Suppressor macrophage treated with lipopolysaccharide for 1 hour (primary cell): ENCODE results near the gene C19orf38.
"Not testable (repeated sequence)": the region's sequence is repeated elsewhere in the genome, so short reads cannot be mapped to it uniquely, and the experiment has no call there.

Experiments used
- DNase-seq, 3 donors: peaks; one replicate each; pipeline ENCODE4 v3.0.0-alpha.2; 2020 to 2022

The C19orf38 gene

DNA sequence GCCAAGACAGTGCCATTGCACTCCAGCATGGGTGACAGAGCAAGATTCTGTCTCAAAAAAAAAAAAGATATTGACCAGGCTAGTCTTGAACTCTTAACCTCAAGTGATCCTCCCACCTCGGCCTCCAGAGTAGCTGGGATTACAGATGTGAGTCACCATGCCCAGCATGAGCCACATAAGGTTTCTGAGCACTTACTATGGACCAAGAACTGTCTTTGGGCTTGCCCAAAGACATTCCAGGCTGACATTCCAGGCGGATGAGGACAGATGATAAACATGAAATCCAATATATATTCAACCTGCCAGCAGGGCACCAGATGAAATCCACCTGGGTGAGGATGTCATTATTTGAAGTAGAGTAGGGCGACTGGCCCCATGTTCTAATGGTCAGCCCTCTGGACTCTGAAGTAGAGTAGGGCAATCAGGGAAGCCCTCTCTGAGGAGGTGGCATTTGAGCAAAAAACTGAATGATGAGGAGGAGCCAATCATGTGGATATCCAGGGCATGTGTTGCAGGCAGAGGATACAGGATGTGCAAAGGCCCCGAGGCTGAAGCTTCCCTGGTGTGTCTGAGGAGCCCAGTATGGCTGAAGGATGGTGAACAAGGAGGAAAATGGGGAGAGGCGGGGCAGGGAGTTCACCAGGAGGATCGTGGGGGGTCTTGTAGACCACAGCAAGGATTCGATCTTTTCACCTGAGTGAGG is 4.0 kb downstream of the C19orf38 start:
- DNase-seq, result peak in 1 of 3 donors; percentile 31

DNA sequence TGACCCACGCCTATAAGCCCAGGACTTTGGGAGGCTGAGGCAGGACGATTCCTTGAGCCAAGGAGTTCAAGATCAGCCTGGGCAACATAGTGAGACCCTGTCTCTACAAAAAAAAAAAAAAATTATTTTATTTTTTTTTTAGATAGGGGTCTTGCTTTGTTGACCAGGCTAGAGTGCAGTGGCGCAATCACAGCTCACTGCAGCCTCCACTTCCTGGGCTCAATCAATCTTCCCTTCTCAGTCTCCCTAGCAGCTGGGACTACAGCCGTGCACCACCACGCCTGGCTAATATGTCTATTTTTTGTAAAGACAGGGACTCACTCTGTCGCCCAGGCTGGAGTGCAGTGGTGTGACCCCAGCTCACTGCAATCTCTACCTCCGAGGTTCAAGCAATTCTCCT is 4.7 kb downstream of the C19orf38 start:
- DNase-seq, result no peak

DNA sequence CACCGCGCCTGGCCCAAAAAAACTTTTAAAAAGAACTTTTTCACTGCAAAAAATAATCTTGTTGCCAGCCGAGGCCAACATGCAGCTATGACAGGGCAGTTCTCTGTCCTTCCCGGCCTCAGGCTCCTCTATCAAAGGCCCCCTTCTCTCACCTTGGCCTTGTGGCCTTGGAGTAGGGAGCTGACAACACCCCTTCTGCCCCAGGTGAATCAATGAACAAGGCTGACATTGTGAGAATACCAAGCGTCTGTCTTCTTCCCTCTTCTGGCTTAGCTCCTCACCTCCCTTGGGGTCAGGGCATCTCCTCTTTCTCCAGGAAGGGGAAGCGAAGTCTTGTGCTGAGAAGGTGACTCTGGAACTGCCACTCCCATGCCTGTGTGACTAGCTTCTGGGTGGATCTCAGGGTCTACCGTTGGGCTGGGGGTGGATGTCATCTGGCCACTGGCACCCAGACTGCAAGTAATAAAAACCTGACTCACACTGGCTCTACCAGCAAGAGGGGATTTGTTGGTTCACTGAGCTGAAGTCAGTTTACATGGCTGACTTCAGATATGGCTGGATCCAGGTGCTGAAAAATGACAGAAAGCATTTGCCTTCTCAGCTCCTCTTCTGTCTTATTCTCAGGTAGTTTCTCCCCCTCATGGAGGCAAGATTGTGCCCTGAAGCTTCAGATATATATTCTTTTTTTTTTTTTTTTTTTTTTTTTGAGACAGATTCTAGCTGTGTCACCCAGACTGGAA is 6.3 kb downstream of the C19orf38 start:
- DNase-seq, result peak; percentile 36 to 54 (median 47)

DNA sequence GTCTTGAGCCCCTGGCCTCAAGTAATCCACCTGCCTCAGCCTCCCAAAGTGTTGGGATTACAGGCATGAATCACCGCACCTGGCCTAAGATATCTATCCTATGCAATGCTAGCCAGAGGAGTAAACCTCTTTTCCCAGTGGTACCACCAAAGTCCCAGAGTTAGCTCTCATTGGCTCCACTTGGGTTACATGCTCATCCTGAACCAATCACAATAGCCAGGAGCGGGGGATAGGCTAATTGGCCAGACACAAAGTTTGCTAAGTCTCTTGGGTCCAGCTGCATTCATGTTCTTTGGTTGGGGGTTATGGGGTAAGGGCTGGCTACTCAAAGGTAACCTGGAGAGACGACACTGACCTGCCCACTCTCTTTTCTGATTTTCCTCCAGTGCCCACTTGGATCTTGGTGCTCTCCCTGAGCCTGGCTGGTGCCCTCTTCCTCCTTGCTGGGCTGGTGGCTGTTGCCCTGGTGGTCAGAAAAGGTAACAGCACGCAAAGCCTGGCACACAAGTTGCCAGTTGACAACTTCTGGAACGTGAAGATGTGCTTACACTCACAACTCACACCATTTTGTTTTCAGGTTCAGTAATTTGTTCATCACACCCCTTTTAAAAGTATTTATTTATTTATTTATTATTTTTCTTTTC is 7.8 kb downstream of the C19orf38 start:
- DNase-seq, result peak; percentile 52 to 73 (median 63)

DNA sequence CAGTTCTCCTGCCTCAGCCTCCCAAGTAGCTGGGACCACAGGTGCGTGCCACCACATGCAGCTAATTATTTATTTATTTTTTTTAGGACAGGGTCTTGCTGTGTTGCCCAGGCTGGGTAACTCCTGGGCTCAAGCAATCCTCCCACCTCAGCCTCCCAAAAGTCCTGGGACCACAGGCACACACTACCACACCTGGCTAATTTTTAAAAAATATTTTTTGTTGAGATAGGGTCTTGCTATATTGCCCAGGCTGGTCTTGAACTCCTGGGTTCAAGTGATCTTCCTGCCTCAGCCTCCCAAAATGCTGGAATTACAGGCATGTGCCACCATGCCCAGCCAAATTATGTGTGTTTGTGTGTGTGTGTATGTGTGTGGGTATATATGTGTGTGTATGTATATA is 8.7 kb downstream of the C19orf38 start:
- DNase-seq, result not testable (repeated sequence)

GRCh38 chr19:10858204-10858828 is 10.1 kb downstream of the C19orf38 start:
- peak; percentile 47 to 62 (median 49) for DNase-seq

DNA sequence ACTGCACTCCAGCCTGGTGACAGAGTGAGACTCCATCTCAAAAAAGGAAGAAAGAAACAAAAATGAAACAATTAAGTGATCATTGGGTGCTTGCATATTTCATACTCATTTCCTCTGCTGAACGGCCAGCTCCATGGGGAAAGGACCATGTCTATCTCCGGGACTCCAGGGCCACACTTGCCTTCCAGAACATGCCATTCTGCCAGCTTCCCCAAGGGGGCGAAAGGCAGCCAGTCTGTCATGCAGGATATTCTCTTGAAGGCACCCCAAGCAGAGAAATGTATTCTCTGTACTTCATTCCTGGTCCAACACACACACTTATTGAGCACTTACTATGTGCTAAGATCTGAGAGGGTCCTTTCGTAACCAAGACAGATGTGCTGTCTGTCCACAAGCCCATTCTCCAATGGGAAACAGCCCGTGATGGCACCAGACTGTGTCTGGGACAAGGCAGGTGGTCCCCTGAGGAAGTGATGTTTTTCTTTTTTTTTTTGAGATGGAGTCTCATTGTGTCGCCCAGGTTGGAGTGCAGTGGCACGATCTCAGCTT is 13.0 kb downstream of the C19orf38 start:
- peak; percentile 82 to 88 (median 85) for DNase-seq

DNA sequence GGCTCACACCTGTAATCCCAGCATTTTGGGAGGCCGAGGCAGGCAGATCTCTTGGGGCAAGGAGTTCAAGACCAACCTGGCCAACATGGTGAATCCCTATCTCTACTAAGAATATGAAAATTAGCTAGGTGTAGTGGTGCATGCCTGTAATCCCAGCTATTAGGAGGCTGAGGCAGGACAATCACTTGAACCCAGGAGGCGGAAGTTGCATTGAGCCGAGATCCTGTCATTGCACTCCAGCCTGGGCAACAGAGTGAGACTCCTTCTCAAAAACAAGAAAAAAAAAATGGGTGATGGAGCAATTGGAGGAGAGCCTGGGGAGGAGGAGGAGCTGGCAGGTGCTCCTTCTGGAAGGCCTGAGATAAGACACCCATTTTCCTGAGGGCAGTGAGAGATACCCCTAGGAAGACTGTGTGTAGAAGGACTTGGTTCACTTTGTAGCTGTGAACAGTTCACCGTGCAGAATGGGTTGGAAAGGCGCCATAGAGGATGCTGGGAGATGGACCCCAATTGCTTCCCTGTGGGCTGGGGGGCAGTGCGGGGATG is 14.4 kb downstream of the C19orf38 start:
- DNase-seq, result no peak

DNA sequence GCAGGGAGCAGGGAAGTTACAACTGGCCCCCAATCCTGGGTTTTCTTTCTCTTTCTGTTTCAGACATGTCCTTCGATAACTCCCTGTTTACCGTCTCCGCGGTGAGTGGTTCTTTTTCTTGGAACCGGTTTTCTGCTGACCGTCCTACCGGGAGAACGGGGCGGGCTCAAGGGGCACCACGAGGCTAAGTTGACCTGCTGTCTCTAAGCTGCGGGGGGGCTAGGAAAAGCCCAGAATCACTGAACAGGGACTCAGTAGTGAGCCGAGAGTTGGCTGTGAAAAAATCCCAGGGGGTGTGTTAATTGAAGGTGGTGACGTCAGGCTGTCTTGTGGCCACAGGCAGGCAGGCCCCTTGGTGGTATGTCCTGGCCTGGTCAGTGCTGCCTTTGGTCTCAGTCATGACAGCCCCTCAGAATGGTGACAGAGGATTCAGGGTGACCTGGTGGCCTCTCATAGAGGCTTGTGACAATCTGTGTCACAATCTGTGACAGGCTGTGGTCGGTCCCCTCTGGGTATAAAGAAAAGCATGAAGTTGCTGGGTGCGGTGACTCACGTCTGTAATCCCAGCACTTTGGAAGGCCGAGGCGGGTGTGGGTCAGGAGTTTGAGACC is 15.0 kb downstream of the C19orf38 start:
- peak; percentile 68 to 72 (median 70) for DNase-seq

DNA sequence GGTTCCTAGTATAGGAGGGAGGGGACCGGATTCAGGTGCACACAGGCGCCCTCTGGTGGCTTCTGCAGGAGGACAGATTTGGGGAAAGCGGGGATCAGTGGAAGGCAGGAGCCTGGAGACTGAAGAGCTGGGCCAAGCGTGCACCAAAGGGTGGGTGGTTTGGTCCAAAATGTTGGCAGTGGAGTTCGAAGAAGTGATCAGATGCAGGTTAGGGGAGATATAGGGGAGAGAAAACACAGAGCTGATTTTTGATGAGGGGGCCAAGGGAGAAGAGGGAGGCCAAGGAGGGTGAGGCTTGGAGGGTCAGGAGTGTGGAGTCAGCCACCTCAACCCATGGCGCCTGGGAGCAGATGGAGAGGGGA is 16.3 kb downstream of the C19orf38 start:
- peak; percentile 81 to 90 (median 84) for DNase-seq

DNA sequence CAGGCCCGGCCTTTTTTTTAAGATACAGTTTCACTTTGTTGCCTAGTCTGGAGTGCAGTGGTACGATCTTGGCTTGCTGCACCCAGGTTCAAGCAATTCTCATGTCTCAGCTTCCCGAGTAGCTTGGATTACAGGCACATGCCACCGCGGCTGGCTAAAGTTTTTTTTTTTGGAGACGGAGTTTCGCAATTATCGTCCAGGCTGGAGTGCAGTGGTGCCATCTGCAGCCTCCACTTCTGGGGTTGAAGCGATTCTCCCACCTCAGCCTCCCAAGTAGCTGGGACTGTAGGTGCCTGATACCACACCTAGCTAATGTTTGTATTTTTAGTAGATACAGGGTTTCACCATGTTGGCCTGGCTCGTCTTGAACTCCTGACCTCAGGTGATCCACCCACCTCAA is 18.3 kb downstream of the C19orf38 start:
- no peak for DNase-seq

DNA sequence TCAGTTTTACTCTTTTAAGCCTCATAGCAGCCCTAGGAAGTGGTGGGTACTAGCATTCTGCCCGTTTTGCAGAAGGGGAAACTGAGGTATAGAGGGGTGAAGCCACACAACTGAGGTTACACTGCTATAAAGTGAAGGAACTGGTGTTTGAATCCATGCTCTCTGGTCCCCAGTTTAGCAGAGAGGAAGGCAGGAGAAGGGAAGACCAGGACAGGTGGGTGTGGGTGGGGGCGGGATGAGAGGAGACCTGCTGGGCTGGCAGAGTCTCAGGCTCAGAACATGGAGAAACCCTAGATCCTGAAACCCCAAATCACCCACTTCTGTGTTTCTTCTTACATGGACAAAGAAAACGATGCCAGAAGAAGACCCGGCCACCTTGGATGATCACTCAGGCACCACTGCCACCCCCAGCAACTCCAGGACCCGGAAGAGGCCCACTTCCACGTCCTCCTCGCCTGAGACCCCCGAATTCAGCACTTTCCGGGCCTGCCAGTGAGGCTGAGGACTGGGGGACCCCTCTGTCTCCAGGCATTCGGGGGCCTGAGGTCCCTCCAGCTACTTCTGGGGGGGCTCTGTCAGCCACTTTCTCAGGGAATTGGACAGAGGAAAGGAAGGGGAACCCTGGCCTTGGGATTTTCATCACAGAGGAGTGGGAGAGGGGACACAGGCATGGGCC is 20.8 kb downstream of the C19orf38 start:
- no peak for DNase-seq

- not testable (repeated sequence) for DNase-seq
Observed at GRCh38 chr19:10869872-10870311, 21.7 kb downstream of the C19orf38 start.

DNA sequence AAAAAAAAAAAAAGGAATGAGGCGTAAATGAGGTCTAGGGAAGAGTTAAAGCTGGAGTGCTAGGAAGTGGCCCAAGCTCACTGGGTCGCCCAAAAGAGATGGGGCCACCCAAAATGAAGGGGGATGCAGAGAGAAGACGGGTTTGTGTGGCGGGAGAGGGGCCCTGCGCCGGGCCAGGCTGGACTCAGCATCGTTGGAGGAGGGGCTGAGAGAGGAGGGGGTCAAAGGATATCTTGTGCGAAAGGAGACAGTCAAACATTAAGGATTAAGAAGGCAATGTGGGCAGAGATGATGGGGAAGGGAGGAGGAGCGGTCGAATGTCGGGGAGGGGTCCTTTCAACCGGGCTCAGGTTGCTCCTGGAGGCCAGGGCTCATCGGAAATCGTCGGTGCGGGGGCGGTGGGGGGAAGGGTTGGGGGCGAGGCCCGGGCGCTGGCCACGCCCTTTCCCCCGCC is 22.3 kb downstream of the C19orf38 start:
- no peak for DNase-seq

DNA sequence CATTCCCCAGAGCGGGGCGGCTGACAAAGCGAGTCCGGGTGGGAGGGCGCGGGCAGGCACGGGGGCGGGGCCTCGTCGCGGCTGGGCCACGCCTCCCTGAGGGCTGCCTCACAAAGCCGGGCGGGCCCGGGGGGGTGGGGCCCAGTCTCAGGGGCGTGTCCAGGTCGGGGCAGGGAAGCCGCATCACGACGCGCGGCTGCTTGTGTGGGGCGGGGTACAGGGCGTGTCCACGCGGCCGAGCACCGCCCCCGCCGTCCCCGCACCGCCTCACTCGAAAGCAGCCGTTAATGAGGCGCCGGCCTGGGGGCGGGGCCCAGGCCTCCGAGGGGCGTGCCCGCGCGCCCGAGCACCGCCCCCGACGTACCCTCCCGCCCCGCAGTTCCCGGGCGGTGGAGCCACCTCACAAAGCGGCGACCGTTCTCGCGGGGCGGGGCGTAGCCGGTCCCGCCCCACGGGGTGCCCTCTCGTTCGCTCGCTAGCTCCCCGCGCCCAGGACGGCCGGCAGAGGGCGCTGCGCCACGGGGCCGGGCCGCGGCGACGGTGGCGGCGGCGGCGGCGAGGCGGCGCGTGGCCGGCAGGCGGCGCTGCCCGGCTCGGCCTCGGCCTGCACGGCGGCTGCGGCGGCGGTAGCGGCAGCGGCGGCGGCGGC is 22.9 kb downstream of the C19orf38 start, which contains the start of gene CARM1:
Gene CARM1 (plus strand): TSS at position 599 of the 649 bp plus-strand sequence. CDS start 150 bp downstream, outside the sequence.
- DNase-seq, result peak; percentile 98 to 100 (median 99)

- peak; percentile 34 to 65 (median 41) for DNase-seq
Observed at GRCh38 chr19:10871711-10872545, 23.7 kb downstream of the C19orf38 start.

DNA sequence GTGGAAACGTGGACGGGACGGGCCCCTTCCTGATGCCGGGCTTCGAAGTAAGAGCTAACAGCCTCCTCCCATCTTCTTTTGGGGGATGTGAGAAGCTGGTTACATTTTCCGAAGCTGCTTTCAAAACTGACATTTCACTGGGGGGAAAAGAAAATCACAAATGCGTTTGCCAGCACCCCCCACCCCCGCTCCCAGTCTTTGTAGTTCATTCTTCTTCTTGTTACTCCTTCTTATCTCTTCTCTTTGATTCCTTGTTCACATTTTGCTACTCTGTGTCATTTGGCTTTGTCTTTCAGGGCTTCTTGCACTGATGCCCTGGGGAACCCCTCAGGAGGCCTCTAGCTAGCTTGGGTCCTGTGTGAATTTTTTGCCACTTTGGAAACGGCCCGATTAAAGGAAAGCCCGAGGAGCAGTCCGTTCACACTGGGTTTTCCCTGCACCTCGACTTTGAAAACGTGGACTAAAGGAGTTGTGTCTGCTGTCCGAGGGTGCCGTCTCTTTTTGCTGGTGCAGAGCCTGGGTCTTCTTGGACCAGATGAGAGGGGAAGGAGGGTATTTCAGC is 24.4 kb downstream of the C19orf38 start:
- no peak for DNase-seq

DNA sequence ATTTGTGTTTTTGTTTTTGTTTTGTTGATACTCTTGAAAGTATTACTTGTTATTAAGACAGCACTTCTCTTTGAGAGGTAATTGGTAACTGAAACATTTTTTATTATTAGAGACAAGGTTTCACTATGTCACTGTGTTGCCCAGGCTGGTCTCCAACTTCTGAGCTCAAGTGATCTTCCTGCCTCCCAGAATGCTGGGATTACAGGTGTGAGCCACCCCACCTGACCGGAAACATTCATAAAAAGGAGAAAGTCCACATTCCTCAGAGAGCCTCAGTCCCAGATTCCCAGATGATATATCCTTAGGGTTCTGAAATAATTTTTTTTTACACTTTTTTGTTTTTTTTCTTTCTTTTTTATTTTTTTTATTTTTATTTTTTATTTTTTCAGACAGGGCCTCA is 25.8 kb downstream of the C19orf38 start:
- DNase-seq, result no peak

- peak; percentile 82 to 93 (median 86) for DNase-seq
Observed at GRCh38 chr19:10876459-10877240, 28.4 kb downstream of the C19orf38 start.
